ENCODE data around the gene TRPM3.

The TRPM3 gene

GRCh38 chr9:70988551-70988950, 132.9 kb downstream of the TRPM3 start:
- Histone ChIP-seq H3K79me2 (ENCODE audit: insufficient read depth, low read depth) (no peaks in the 10 kb centered on the region), H3K4me2 (no peak overlapping the region), H3K9ac (no peak overlapping the region), H3K27ac (no peak overlapping the region), H4K20me1 (ENCODE audit: insufficient read depth) (no peaks in the 10 kb centered on the region), H3K27me3 (ENCODE audit: insufficient read depth, low read depth) (no peaks in the 10 kb centered on the region), H2AFZ (ENCODE audit: low read depth) (no peak overlapping the region), H3K4me1 (ENCODE audit: low read depth, poor library complexity, severe bottlenecking) (no peaks in the 10 kb centered on the region), H3K36me3 (ENCODE audit: insufficient read depth) (no peaks in the 10 kb centered on the region), H3K4me3 (IDR thresholded peaks at IDR 0.05; ENCODE audit: insufficient read depth, low read depth, low read length) (no peak overlapping the region)
- TF ChIP-seq CTCF (conservative IDR thresholded peaks at IDR 0.05; ENCODE audit: low read depth, low read length) = no peak

DNA sequence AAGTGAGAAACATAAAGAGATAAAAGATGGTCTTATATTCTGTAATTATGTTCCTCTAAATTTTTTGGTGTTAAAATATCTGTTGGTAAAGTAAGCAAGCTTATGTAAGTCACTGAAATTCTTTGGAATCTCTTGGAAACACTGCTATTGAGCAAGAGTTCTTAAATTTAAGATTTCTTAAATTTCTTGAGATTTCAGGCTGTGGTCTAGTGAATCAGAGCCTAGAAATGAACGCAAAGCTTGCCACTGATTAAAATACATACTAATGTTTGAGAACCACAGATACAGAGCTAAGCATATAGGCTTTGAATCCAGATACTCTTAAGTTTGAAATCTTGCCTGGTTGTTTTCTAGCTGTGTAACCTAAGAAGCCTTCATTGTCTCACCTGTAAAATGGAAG, 133.4 kb downstream of the TRPM3 start:
- H4K20me1 ChIP-seq (ENCODE audit: insufficient read depth) = no peaks in the 10 kb centered on the region
- no peaks in the 10 kb centered on the region for H3K36me3 ChIP-seq (ENCODE audit: insufficient read depth)
- H3K4me1 ChIP-seq (ENCODE audit: low read depth, poor library complexity, severe bottlenecking) = no peaks in the 10 kb centered on the region
- H3K27ac ChIP-seq = no peak overlapping the region
- H3K27me3 ChIP-seq (ENCODE audit: insufficient read depth, low read depth) = no peaks in the 10 kb centered on the region
- no peak overlapping the region for H3K4me3 ChIP-seq (IDR thresholded peaks at IDR 0.05; ENCODE audit: insufficient read depth, low read depth, low read length)
- no peaks in the 10 kb centered on the region for H3K79me2 ChIP-seq (ENCODE audit: insufficient read depth, low read depth)
- no peak overlapping the region for H2AFZ ChIP-seq (ENCODE audit: low read depth)
- H3K9ac ChIP-seq = no peak overlapping the region
- H3K4me2 ChIP-seq = no peak overlapping the region
- no peak for TF ChIP-seq CTCF (conservative IDR thresholded peaks at IDR 0.05; ENCODE audit: low read depth, low read length)

- Histone ChIP-seq H3K27me3 (ENCODE audit: insufficient read depth, low read depth) (no peaks in the 10 kb centered on the region), H3K4me3 (IDR thresholded peaks at IDR 0.05; ENCODE audit: insufficient read depth, low read depth, low read length) (no peak overlapping the region), H3K4me1 (ENCODE audit: low read depth, poor library complexity, severe bottlenecking) (no peaks in the 10 kb centered on the region), H3K36me3 (ENCODE audit: insufficient read depth) (no peaks in the 10 kb centered on the region), H4K20me1 (ENCODE audit: insufficient read depth) (no peaks in the 10 kb centered on the region), H3K79me2 (ENCODE audit: insufficient read depth, low read depth) (no peaks in the 10 kb centered on the region), H3K27ac (no peak overlapping the region), H3K9ac (no peak overlapping the region), H2AFZ (ENCODE audit: low read depth) (no peak overlapping the region), H3K4me2 (no peak overlapping the region)
- TF ChIP-seq CTCF (conservative IDR thresholded peaks at IDR 0.05; ENCODE audit: low read depth, low read length) = no peak
These were observed 134.4 kb downstream of the TRPM3 start for GRCh38 chr9:70986984-70987383.

- Histone ChIP-seq H2AFZ (ENCODE audit: low read depth) (no peak overlapping the region), H3K27ac (no peak overlapping the region), H3K36me3 (ENCODE audit: insufficient read depth) (no peaks in the 10 kb centered on the region), H3K79me2 (ENCODE audit: insufficient read depth, low read depth) (no peaks in the 10 kb centered on the region), H3K4me2 (no peak overlapping the region), H3K4me1 (ENCODE audit: low read depth, poor library complexity, severe bottlenecking) (no peaks in the 10 kb centered on the region), H3K27me3 (ENCODE audit: insufficient read depth, low read depth) (no peaks in the 10 kb centered on the region), H3K9ac (no peak overlapping the region), H4K20me1 (ENCODE audit: insufficient read depth) (no peaks in the 10 kb centered on the region), H3K4me3 (IDR thresholded peaks at IDR 0.05; ENCODE audit: insufficient read depth, low read depth, low read length) (no peak overlapping the region)
- TF ChIP-seq CTCF (conservative IDR thresholded peaks at IDR 0.05; ENCODE audit: low read depth, low read length) = no peak
These were observed 137.6 kb downstream of the TRPM3 start for GRCh38 chr9:70983723-70984295.

Data from KMS-11 (cell line).